IMR-90 (cell line): ENCODE data around the gene SRI. TPM values are rescaled to one million over a fixed set of nuclear protein-coding genes. Genes with fewer than 3 reads are reported as not detected.

ENCODE experiments used
- ATAC-seq: fragments of 200-7000 bp; cut with Tn5 transposase; 2 replicates; pipeline ENCODE4 v1.9.1; 2020; ENCODE audit warnings: low read depth, mild to moderate bottlenecking, moderate library complexity
- BruUV-seq: library from RNA; stranded (reverse); fragments of 400-500 nt; replicated peaks from 2 replicates; lab custom pipeline; 2021; lab: Mats Ljungman, UMichigan
- CTCF ChIA-PET: fragments of 300-600 bp; formaldehyde crosslinking; extraction: SDS; loops from one replicate; lab custom pipeline; 2021; ENCODE audit warnings: antibody characterized with exemption; lab: Yijun Ruan, JAX
- POLR2A ChIA-PET: fragments of 300-600 bp; sonication (Branson Sonifier 250); formaldehyde crosslinking; loops from one replicate; lab custom pipeline; 2022; ENCODE audit warnings: antibody characterized with exemption; ENCODE audit not compliant: unreplicated experiment; lab: Charles Lee
- DNase-seq: peaks from one replicate; pipeline ENCODE4 v3.0.0; 2013
- H2AFZ ChIP-seq: replicated peaks from 2 replicates; pipeline ENCODE3; 2013; ENCODE audit warnings: low read length, mild to moderate bottlenecking; ENCODE audit not compliant: poor library complexity
- H2AK5ac ChIP-seq: 2 replicates; pipeline ENCODE4 v1.6.1; 2013; ENCODE audit warnings: low read depth, low read length, inconsistent platforms
- H2AK9ac ChIP-seq: replicated peaks from 2 replicates; pipeline ENCODE3; 2013; ENCODE audit warnings: mild to moderate bottlenecking, low read depth, low read length, moderate library complexity; ENCODE audit not compliant: poor library complexity
- H2BK120ac ChIP-seq: 2 replicates; pipeline ENCODE4 v1.6.1; 2013; ENCODE audit warnings: low read depth, low read length, inconsistent platforms
- H2BK15ac ChIP-seq: 3 replicates; pipeline ENCODE4 v1.6.1; 2013; ENCODE audit warnings: low read depth, low read length, inconsistent platforms
- H2BK20ac ChIP-seq: 2 replicates; pipeline ENCODE4 v1.6.1; 2013; ENCODE audit warnings: low read depth, mild to moderate bottlenecking, inconsistent platforms, low read length, moderate library complexity
- H2BK5ac ChIP-seq: 2 replicates; pipeline ENCODE4 v1.6.1; 2013; ENCODE audit warnings: mild to moderate bottlenecking, low read depth, low read length, inconsistent platforms; ENCODE audit not compliant: poor library complexity, severe bottlenecking
- H3K14ac ChIP-seq: replicated peaks from 2 replicates; pipeline ENCODE4 v1.6.1; 2013; ENCODE audit warnings: low read depth, low read length, inconsistent platforms
- H3K18ac ChIP-seq: 2 replicates; pipeline ENCODE4 v1.6.1; 2013; ENCODE audit warnings: low read depth, low read length, control low read depth
- H3K23ac ChIP-seq: 2 replicates; pipeline ENCODE4 v1.6.1; 2013; ENCODE audit warnings: low read depth, low read length, inconsistent platforms
- H3K27ac ChIP-seq: 2 replicates; pipeline ENCODE4 v1.5.1; 2013; ENCODE audit warnings: mild to moderate bottlenecking, control low read depth, low read length; ENCODE audit not compliant: insufficient read depth
- H3K27me3 ChIP-seq: 2 replicates; pipeline ENCODE4 v1.6.1; 2013; ENCODE audit warnings: low read length; ENCODE audit not compliant: control insufficient read depth, insufficient read depth
- H3K36me3 ChIP-seq: 2 replicates; pipeline ENCODE4 v1.6.1; 2013; ENCODE audit warnings: low read length, mixed read lengths; ENCODE audit not compliant: control insufficient read depth, insufficient read depth
- H3K4ac ChIP-seq: 2 replicates; pipeline ENCODE4 v1.6.1; 2013; ENCODE audit warnings: low read depth, low read length, inconsistent platforms
- H3K4me1 ChIP-seq: 2 replicates; pipeline ENCODE4 v1.6.1; 2013; ENCODE audit warnings: low read length, mixed read lengths; ENCODE audit not compliant: control insufficient read depth, insufficient read depth
- H3K4me2 ChIP-seq: 2 replicates; pipeline ENCODE4 v1.6.1; 2013; ENCODE audit warnings: low read depth, mild to moderate bottlenecking, control low read depth, low read length, moderate library complexity
- H3K4me3 ChIP-seq: 2 replicates; pipeline ENCODE4 v1.5.1; 2013; ENCODE audit warnings: low read depth, mild to moderate bottlenecking, control low read depth, low read length, moderate library complexity; ENCODE audit not compliant: insufficient read depth
- H3K56ac ChIP-seq: 2 replicates; pipeline ENCODE4 v1.6.1; 2013; ENCODE audit warnings: low read length, inconsistent platforms; ENCODE audit not compliant: insufficient read depth; ENCODE audit errors: extremely low read depth
- H3K79me1 ChIP-seq, 2 experiments: 2 replicates each; pipeline ENCODE4 v1.6.1; 2013; ENCODE audit warnings: low read length in 2 of 2, inconsistent platforms in 1 of 2, low read depth in 1 of 2
- H3K9ac ChIP-seq: 2 replicates; pipeline ENCODE4 v1.6.1; 2013; ENCODE audit warnings: low read depth, low read length, control low read depth
- H3K9me1 ChIP-seq: 2 replicates; pipeline ENCODE4 v1.6.1; 2013; ENCODE audit warnings: low read length, inconsistent platforms; ENCODE audit not compliant: insufficient read depth
- H3K9me3 ChIP-seq: 2 replicates; pipeline ENCODE4 v1.6.1; 2013; ENCODE audit warnings: low read length; ENCODE audit not compliant: control insufficient read depth, insufficient read depth
- H4K20me1 ChIP-seq: 2 replicates; pipeline ENCODE4 v1.6.1; 2013; ENCODE audit warnings: low read length, inconsistent platforms; ENCODE audit not compliant: insufficient read depth
- H4K5ac ChIP-seq: 2 replicates; pipeline ENCODE4 v1.6.1; 2013; ENCODE audit warnings: mild to moderate bottlenecking, low read depth, low read length, control low read depth
- H4K8ac ChIP-seq, 2 experiments: 2 replicates each; pipeline ENCODE4 v1.6.1; 2013; ENCODE audit warnings: low read depth in 2 of 2, low read length in 2 of 2, control low read depth in 1 of 2, inconsistent platforms in 1 of 2
- H4K91ac ChIP-seq: 2 replicates; pipeline ENCODE4 v1.6.1; 2013; ENCODE audit warnings: low read depth, low read length, inconsistent platforms; ENCODE audit not compliant: insufficient read depth
- CTCF ChIP-seq: conservative IDR thresholded peaks from 2 replicates; pipeline ENCODE4 v1.5.1; 2012; ENCODE audit warnings: mild to moderate bottlenecking, low read depth, low read length, improper control_type of control experiment
- MAFK ChIP-seq: IDR thresholded peaks from 2 replicates; pipeline ENCODE4 v1.6.1; 2012; ENCODE audit warnings: low read depth, low read length, improper control_type of control experiment
- MXI1 ChIP-seq: IDR thresholded peaks from 2 replicates; pipeline ENCODE4 v1.6.1; 2012; ENCODE audit warnings: low read depth, mild to moderate bottlenecking, low read length, moderate library complexity, borderline replicate concordance
- NFE2L2 ChIP-seq: fragments of 150-350 bp; IDR thresholded peaks from 2 replicates; pipeline ENCODE4 v1.6.1; 2016; ENCODE audit warnings: low read depth, mild to moderate bottlenecking, low read length
- POLR2A ChIP-seq: IDR thresholded peaks from 2 replicates; pipeline ENCODE4 v1.6.1; 2012; ENCODE audit warnings: mild to moderate bottlenecking, low read depth, low read length
- RAD21 ChIP-seq: IDR thresholded peaks from 2 replicates; pipeline ENCODE4 v1.6.1; 2012; ENCODE audit warnings: low read length, improper control_type of control experiment
- RCOR1 ChIP-seq: IDR thresholded peaks from 2 replicates; pipeline ENCODE4 v1.6.1; 2012; ENCODE audit warnings: mild to moderate bottlenecking, low read length, improper control_type of control experiment; ENCODE audit not compliant: insufficient replicate concordance
- SMC3 ChIP-seq: fragments of 150-350 bp; IDR thresholded peaks from 2 replicates; pipeline ENCODE4 v1.6.1; 2016; ENCODE audit warnings: low read depth, mild to moderate bottlenecking, antibody characterized with exemption, low read length, moderate library complexity
- USF2 ChIP-seq: fragments of 150-350 bp; IDR thresholded peaks from 2 replicates; pipeline ENCODE4 v1.6.1; 2017; ENCODE audit warnings: mild to moderate bottlenecking, antibody characterized with exemption, low read length, low read depth
- WGBS, 2 experiments: methylation state at CpG; one replicate each; pipeline versions ENCODE4 v1.1.5 to v1.1.7; 2013; ENCODE audit warnings: missing lambda C conversion rate in 2 of 2; ENCODE audit not compliant: insufficient read length in 1 of 2; ENCODE audit errors: extremely low coverage in 2 of 2; 5-methylcytosine and 5-hydroxymethylcytosine counted together
- dilution Hi-C: fragments of 300-500 bp; cut with HindIII; formaldehyde crosslinking; loops from one replicate; pipeline ENCODE4 v1.14.3; 2018; ENCODE audit warnings: low sequenced_read_pairs; ENCODE audit not compliant: unreplicated experiment
- in situ Hi-C: fragments of 300-500 bp; cut with MboI; formaldehyde crosslinking; loops from 3 replicates; pipeline ENCODE4 v1.14.3; 2019; ENCODE audit warnings: low sequenced_read_pairs, inconsistent platforms, mixed read lengths
- intact Hi-C: fragments of 100-400 bp; cut with micrococcal nuclease; formaldehyde crosslinking; loops from 2 replicates; pipeline ENCODE4 v1.10.0; 2022
- polyA plus RNA-seq, 3 experiments: library from polyadenylated mRNA; depleted of rRNA; stranded (reverse); fragments of >200 nt; gene quantifications; 2 replicates each; pipeline ENCODE4 v1.2.3, GENCODE V29; 2012; ENCODE audit warnings: low replicate concordance in 1 of 3
- total RNA-seq: library from RNA; depleted of rRNA; stranded (reverse); fragments of >200 nt; gene quantifications from 2 replicates; pipeline ENCODE4 v1.2.3, GENCODE V29; 2012

Gene SRI
- total and polyA plus RNA-seq, 2 of the 4 experiments (the other 2 are of a cell fraction) = 83.3 to 115 TPM

- no TSS peak for BruUV-seq
- intact Hi-C loops = no loop called here
- H3K4ac ChIP-seq = no peak overlapping the region
- no peak overlapping the region for H2BK15ac ChIP-seq
- no peaks in the 10 kb centered on the region for H3K9me1 ChIP-seq
- H3K23ac ChIP-seq = no peak overlapping the region
- ATAC-seq (no peak), DNase-seq (no peak)
- H3K4me3 ChIP-seq = no peak overlapping the region
- H3K36me3 ChIP-seq = no peaks in the 10 kb centered on the region
- TF ChIP-seq MXI1 = no peak
- TF ChIP-seq MAFK = no peak
- no peak for TF ChIP-seq CTCF
- no peak for TF ChIP-seq POLR2A
- TF ChIP-seq RCOR1 = no peak
- no peak for TF ChIP-seq SMC3
- TF ChIP-seq USF2 = no peak
- no peak for TF ChIP-seq RAD21
- TF ChIP-seq NFE2L2 = no peak
- no peak overlapping the region for H3K27ac ChIP-seq
- H3K79me1 ChIP-seq = no peaks in the 10 kb centered on the region
- no peak overlapping the region for H2AK9ac ChIP-seq
- no peak overlapping the region for H4K5ac ChIP-seq
- no peak overlapping the region for H3K9ac ChIP-seq
- no peaks in the 10 kb centered on the region for H3K27me3 ChIP-seq
- H2BK20ac ChIP-seq = no peak overlapping the region
- no peak overlapping the region for H2BK120ac ChIP-seq
- no peaks in the 10 kb centered on the region for H4K20me1 ChIP-seq
- no CpG with 5 or more reads among the region's 1 CpG for WGBS, 2 experiments
- H3K18ac ChIP-seq = no peak overlapping the region
- H2AFZ ChIP-seq = no peak overlapping the region
- dilution Hi-C loops = no loop called here
- in situ Hi-C loops = no loop called here
- H3K4me1 ChIP-seq = no peaks in the 10 kb centered on the region
- H3K9me3 ChIP-seq = no peaks in the 10 kb centered on the region
- ChIA-PET POLR2A (no interaction called here), CTCF (no interaction called here)
- H3K14ac ChIP-seq = no peak overlapping the region
- no peak overlapping the region for H3K4me2 ChIP-seq
- H4K91ac ChIP-seq = no peak overlapping the region
- H2BK5ac ChIP-seq = no peak overlapping the region
- H2AK5ac ChIP-seq = no peak overlapping the region
- no peak overlapping the region for H4K8ac ChIP-seq
- H3K56ac ChIP-seq = no peak overlapping the region
Measured at GRCh38 chr7:88244258-88244657, 24.4 kb upstream of the SRI start.
